HG03135 (cell line): ENCODE data around the gene FXYD6.
"Not testable (repeated sequence)": the region's sequence is repeated elsewhere in the genome, so short reads cannot be mapped to it uniquely, and the experiment has no call there.

ENCODE experiments used
- ATAC-seq: cut with Tn5 transposase; IDR thresholded peaks from one replicate; pipeline ENCODE4 v1.9.1; 2021; ENCODE audit warnings: mild to moderate bottlenecking, moderate library complexity; ENCODE audit not compliant: unreplicated experiment

FXYD6 gene

GRCh38 chr11:117819096-117820040, 57.1 kb downstream of the FXYD6 start:
- no peak for ATAC-seq

- ATAC-seq, result peak; percentile 22
Observed at GRCh38 chr11:117818041-117818873, 58.2 kb downstream of the FXYD6 start.

DNA sequence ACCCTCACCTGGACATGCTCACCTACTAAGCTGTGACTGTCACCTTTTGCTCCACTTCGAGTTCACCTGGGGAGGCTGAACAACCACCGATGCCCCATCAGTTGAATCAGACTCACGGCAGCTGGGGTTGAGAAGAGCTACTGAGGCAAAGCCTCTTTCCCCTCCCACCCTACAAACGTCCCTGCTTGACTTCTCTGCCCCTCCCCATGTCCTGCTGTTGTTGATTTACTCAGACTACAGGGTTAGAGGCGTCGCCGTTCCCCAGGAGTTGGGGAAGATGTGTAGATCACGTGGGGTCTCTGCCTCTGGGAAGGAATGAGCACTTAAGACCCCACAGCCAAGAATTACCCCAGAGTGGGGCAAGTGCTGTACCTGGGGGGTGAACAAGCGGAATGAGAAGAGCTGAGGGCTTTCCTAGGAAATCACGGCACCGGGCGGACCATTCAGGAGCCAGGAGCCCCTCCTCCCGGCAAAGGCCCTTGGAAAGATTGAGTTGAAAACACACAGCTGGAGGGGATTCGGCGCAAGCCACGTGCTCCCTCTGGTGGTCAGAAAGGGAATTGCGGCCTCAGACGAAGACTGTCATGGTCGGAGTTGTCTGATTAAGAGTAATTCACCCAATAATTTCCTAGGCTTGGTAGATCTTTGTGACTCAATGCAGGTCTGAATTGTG, 59.0 kb downstream of the FXYD6 start:
- ATAC-seq, result peak; percentile 33

DNA sequence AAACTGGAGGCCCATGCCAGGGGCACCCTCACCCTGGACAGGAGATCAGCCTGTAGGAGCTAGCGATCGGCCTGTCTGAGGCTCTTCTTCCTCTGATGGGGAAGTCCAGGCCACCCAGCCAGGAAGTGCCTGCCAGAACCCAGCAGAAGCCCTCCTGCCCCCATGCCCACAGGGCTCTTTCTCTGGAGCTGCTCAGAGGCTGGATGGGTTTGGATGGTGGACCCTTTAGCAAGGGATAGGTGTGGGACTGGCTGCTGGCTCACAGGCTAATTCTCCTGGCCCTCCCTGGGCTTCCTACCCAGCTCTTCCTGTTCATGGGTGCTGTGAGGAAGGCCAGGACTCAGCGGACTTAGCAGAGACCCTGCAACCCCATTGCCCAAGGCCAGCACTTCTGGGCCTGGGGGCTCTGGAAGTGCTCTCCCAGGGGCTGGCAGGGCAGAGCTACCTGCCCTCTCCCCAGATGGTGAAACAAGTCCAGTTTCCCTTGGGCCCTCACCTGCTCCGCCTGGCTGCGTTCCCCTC, 59.6 kb downstream of the FXYD6 start:
- no peak for ATAC-seq

- ATAC-seq, result no peak
Observed at GRCh38 chr11:117816151-117816741, 60.2 kb downstream of the FXYD6 start.

DNA sequence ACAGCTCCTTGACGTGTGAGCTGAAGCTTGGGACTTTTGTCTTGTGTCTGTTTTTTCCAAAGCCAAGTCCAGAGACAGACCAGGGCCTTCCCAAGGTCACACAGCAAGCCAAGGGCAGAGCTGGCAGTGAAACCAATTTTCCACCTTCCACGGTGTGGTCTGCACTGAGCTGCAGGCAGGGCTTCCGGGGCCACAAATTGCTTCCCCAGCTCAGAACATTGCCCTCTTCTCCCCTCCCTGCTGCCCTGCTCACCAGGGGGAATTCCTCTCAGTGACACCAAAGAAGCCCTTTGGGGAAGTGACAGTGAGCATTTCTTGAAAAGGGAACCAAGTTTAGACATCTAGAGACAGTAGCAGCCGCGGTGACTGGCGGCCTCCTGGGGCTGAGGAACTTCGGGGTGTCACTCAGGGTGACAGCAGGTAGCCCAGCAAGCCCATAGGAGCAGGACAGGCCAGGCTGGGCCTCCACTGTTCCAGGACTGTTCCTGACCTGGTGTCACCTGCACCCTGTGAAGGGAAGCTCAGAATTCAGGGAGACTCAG, 61.1 kb downstream of the FXYD6 start:
- peak; percentile 47 for ATAC-seq

DNA sequence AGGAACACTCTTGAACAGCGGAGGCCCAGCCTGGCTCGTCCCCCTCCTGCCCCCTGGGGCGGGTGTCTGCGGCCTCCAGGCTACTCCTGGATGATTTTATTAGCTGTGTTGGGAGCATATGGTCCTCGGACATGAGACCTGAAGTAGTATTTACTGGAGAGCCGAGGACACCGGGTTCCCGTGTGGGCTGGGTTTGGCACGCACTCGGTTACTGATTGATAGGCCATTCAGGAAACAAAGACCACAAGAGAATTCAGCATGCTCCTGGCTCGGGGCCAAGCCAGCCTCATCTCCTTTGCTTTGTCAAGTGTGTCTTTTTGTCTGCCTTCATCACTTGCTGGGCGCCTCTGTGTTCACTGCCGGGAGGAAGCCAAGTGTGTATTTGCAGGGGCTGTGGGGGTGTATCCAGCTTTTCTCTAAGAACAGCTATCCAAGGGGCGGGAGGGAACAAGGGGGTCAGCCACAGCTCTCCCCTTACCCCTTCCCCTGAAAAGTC, 61.6 kb downstream of the FXYD6 start:
- ATAC-seq, result peak; percentile 40

GRCh38 chr11:117814204-117814765, 62.2 kb downstream of the FXYD6 start:
- peak; percentile 4 for ATAC-seq

DNA sequence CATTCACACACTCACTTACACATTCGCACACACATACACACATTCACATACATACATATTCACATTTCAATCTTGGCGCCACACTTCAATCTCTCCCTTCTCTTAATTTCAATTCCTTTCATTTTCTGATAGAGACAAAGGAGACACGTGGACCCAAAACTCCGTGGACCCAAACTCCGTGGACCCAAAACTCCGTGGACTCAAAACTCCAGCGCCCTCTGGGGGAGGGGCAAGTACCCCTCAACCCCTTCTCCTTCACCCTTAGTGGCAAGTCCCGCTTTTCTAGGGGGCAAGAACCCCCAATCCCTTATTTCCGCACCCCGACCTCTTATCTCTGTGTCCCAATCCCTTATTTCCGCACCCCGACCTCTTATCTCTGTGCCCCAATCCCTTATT, 66.4 kb downstream of the FXYD6 start:
- ATAC-seq, result not testable (repeated sequence)

- peak; percentile 58 for ATAC-seq
Observed at GRCh38 chr11:117809236-117810055, 67.0 kb downstream of the FXYD6 start.

DNA sequence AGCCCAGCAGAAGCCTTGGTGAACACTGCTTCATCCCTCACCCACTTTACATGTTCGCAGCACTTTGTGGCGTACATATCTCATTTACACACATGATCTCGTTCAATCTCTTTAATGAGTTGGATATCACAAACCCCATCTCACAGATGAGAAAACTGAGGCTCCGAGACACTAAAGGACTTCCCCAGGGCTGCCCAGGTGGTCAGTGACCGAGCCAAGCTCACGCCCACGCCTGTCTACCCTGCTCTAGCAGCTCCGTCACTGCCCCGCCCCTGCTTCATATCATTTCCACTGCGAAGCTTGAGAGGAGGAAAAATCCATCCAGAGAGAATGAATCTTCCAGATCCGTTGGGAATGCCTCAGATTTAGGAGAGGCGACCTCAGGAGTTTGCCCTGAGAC, 67.7 kb downstream of the FXYD6 start:
- no peak for ATAC-seq

DNA sequence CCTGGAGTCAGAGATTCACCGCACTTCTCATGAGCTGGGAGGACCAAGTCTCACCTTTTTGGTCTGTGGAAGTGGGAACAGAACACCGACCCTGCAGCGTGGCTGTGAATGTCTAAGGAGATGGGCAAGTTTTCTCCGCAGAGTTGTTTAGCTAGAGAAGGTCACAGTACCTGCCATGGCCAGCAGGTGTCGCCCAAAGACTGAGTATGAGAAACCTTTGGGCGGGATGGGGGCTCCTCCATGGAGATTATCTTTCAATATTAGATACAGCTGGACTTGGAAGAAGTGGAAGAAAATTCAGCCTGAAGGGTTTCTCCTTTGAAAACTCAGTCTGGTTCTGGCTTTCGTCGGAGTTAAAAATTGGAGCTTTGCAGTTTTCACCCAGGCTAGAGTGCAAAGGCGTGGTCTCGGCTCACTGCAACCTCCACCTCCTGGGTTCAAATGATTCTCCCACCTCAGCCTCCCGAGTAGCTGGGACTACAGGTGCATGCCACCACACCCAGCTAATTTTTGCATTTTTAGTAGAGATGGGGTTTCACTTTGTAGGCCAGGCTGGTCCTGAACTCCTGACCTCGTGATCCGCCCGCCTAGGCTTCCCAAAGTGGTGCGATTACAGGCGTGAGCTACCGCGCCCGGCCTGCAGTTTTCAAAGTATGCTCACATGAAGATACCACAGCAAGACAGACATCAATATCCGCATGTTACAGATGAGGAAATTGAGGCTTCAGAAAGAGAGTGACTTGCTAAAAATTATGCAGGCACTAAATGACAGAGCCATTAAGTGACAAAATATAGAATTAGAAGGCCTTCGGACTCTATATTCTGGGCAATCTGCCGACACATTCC, 68.8 kb downstream of the FXYD6 start:
- ATAC-seq, result no peak

DNA sequence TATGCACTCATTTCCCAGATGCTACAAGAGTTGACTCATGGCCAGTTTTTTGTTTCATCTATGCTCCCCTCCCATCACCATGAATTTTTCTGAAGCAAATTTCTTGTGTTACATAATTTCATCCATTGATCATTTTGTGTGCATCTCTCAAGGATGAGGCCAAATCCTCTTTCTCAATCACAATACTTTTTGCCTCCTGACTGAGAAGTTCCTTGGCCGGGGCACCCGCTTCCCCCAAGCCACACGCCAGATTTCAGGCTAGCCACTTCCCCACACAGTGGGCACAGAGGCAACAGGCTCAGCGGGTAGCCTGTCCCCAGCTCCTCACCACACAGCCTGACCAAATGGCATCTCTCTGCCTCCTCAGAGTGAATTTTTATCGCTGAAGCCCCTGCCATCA, 69.6 kb downstream of the FXYD6 start:
- ATAC-seq, result no peak

GRCh38 chr11:117805045-117805444, 71.4 kb downstream of the FXYD6 start:
- ATAC-seq, result no peak

DNA sequence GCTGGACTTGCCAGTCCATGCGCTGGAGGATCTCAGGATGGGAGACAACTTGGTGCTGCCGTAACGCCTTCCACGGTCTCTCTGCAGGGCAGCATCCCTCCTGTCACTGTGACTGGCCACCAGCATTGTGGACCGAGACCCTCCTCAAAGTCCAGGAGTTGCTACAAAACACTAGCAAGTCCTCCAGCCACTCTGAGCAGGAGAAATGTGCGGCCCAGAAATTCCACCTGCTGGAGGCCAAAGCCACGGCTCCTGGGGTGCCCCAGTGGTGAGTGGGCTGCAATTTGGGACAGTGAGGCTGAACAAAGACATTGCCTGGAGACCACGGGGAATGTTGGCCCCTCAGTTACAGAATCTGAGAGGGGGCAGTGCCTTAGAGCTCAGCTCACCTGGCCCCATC, 72.6 kb downstream of the FXYD6 start:
- no peak for ATAC-seq

DNA sequence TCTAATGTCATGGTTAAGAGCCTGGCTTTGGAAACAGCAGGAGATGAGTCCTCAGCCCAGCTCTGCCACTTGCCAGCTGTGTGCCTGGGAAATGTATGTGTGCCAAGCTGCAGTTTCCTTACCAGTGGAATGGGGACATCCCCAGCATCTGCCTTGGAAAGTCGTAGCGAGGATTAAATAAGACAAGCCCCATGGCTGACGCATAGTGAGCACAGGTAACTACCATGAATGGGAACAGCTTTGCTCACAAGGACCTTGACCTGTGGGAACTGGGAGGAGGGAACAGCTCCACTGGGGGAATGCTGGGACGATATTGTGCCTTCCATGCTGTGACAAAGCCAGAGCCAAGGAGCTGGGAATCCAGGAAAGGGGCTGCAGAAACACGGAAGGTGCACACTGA, 76.8 kb downstream of the FXYD6 start:
- ATAC-seq, result no peak

- no peak for ATAC-seq
Observed at GRCh38 chr11:117796872-117797529, 79.5 kb downstream of the FXYD6 start, which contains the start of gene DSCAML1. Gene DSCAML1 (minus strand): TSS chr11:117797216. CDS start chr11:117797079, 137 bp downstream.
